Measurements from ENCODE around the gene SLC7A4. TPM values are rescaled to one million over a fixed set of nuclear protein-coding genes. Genes with fewer than 3 reads are reported as not detected.

Gene SLC7A4
- total RNA-seq, 1 donor from 2014 or later, result 1.5 TPM

DNA sequence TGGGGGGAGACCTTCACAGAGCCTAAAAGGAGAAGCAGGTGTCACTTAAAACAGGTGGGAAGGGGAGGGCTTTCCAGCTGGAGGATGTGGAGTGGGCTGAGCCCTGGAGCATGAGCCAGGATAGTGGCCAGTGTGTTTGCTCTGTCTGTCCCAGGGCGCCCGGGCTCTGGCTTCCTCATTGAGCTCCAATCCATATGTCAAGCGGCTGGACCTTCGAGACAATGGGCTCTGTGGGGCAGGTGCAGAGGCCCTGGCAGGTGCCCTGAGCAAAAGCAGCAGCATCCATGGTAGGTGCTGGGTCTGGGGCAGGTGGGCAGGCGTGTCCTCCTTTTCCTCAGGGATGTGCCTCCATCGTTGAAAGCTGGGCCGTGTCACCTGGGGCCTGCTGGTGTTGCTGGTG, 15.4 kb upstream of the SLC7A4 start:
- Histone ChIP-seq H3K36me3 (no peaks in the 10 kb centered on the region), H3K4me3 (no peak overlapping the region), H3K27me3 (no peaks in the 10 kb centered on the region), H3K4me1 (peaks cover 13% of the 10 kb centered on the region), H3K27ac (no peak overlapping the region), H3K9me3 (no peaks in the 10 kb centered on the region)
- TF ChIP-seq, protein P1, sequence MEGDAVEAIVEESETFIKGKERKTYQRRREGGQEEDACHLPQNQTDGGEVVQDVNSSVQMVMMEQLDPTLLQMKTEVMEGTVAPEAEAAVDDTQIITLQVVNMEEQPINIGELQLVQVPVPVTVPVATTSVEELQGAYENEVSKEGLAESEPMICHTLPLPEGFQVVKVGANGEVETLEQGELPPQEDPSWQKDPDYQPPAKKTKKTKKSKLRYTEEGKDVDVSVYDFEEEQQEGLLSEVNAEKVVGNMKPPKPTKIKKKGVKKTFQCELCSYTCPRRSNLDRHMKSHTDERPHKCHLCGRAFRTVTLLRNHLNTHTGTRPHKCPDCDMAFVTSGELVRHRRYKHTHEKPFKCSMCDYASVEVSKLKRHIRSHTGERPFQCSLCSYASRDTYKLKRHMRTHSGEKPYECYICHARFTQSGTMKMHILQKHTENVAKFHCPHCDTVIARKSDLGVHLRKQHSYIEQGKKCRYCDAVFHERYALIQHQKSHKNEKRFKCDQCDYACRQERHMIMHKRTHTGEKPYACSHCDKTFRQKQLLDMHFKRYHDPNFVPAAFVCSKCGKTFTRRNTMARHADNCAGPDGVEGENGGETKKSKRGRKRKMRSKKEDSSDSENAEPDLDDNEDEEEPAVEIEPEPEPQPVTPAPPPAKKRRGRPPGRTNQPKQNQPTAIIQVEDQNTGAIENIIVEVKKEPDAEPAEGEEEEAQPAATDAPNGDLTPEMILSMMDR (IDR thresholded peaks at IDR 0.05), result no peak
- intact Hi-C loops (cut with DNase I), result no loop called here
- ATAC-seq, result no peak
- no peak for DNase-seq

DNA sequence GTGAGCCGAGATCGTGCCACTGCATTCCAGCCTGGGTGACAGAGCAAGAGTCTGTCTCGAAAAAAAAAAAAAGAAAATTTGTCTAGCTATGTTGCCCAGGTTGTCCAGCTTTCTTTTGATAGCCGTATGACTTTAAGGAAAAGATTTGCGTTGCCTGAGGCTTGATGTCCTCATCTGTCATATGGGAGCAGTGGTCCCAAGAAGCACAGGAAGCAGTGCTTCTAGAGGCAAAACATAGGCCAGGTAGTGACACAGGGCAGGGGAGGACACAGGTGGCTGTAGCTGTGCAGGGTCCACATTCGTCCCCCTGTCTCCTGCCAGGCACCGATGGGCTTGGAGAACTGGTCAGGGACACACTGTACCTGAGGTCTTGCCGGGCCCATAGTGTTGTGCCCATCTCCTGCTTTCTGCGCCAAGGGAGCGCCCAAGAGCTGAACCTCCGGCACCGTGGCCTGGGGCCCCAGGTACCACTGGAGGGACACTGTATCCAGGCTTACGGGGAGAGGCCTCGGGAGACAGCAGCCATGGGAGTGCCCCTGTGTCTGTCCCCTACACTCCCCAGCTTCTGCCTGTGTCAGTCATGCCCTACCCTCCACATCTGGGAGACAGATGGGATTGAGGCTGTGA, 14.8 kb upstream of the SLC7A4 start:
- TF ChIP-seq, protein P1 (IDR thresholded peaks at IDR 0.05), result no peak
- no peak for ATAC-seq
- Histone ChIP-seq H3K4me1 (peaks cover 13% of the 10 kb centered on the region), H3K9me3 (no peaks in the 10 kb centered on the region), H3K4me3 (no peak overlapping the region), H3K27ac (no peak overlapping the region), H3K27me3 (no peaks in the 10 kb centered on the region), H3K36me3 (no peaks in the 10 kb centered on the region)
- no peak for DNase-seq
- intact Hi-C loops (cut with DNase I), result no loop called here

DNA sequence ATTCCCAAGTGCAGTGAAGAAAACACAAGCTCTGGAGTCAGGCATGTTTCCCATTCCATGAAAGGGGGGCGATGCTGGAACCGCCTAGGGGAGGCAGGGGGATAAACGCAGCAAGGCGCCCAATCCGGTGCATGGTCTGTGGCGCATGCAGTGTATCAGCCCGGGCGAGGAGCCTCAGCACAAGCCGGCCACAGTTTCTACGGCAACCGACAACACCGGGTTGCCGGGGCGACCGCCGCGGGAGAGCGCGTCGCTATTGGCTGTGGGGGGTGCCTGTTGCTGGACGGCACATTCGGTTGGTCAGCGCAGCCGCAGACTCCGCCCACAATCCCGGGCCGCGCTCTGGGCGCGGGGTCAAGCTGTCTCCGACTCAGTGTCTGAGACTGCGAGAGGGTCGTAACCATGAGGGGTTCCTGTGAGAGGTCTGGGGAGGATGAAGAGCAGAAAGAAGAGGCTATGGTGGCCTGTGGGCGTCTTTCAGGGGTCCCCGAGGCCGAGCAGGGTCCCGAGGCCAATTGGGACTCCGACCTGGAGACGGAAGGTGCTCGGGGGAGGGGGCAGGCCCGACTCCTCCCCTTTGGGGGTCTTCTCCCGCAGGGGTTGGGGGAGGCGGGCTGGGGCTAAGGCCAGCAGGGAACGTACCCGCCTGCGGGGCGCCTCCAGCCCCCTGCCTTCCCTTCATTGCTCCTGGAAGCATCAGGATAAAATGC, 13.4 kb upstream of the SLC7A4 start, which contains the start of gene LRRC74B:
Gene LRRC74B (plus strand): TSS at position 362 of the 710 bp plus-strand sequence. CDS start 41 bp downstream, at position 403.
- Histone ChIP-seq H3K4me3 (peak within 1 kb of the TSS; percentile 34), H3K27ac (peak within 1 kb of the TSS; percentile 36), H3K27me3 (no peaks in the 10 kb centered on the region), H3K4me1 (peaks cover 13% of the 10 kb centered on the region), H3K9me3 (no peaks in the 10 kb centered on the region), H3K36me3 (no peaks in the 10 kb centered on the region)
- DNase-seq, result peak; percentile 91
- TF ChIP-seq, protein P1 (IDR thresholded peaks at IDR 0.05), result no peak
- ATAC-seq, result peak; percentile 91
- intact Hi-C loops (cut with DNase I), result no loop called here

DNA sequence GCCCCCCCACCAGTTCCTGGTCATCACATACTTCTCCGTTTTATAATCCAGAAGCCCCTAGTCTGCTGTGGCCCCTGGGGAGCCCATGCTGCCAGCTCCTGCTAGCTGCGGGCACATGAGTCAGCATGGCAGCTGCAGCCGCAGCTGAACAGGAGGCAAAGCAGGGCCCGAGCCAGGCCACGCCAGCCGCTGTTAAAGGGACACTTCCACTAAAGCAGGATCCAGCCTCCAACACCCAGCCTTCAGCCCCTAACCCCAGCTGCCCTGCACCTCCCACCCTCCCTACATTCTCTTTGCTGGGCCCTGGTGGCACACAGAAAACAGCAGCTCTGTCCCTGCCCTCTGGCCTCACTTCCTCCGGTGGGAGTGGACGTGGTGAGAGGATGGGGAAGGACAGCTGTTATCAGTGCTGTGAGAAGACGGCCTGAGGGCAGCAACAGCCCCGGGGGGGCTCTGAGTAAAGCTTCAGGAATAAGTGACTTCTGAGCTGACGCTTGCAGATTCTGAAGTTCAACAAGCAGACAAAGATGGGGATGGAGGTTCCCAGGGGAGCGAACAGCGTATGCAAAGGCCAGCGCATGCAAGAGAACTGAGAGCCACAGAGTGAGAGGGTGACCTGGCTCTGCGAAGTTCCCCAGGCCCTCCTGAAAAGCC, 12.7 kb upstream of the SLC7A4 start:
- Histone ChIP-seq H3K27ac (peak overlapping the region; percentile 36), H3K9me3 (no peaks in the 10 kb centered on the region), H3K4me1 (peaks cover 13% of the 10 kb centered on the region), H3K36me3 (no peaks in the 10 kb centered on the region), H3K27me3 (no peaks in the 10 kb centered on the region), H3K4me3 (peak overlapping the region; percentile 34)
- ATAC-seq (peak; percentile 31), DNase-seq (peak; percentile 63)
- TF ChIP-seq, protein P1 (IDR thresholded peaks at IDR 0.05), result no peak
- intact Hi-C loops (cut with DNase I), result no loop called here

DNA sequence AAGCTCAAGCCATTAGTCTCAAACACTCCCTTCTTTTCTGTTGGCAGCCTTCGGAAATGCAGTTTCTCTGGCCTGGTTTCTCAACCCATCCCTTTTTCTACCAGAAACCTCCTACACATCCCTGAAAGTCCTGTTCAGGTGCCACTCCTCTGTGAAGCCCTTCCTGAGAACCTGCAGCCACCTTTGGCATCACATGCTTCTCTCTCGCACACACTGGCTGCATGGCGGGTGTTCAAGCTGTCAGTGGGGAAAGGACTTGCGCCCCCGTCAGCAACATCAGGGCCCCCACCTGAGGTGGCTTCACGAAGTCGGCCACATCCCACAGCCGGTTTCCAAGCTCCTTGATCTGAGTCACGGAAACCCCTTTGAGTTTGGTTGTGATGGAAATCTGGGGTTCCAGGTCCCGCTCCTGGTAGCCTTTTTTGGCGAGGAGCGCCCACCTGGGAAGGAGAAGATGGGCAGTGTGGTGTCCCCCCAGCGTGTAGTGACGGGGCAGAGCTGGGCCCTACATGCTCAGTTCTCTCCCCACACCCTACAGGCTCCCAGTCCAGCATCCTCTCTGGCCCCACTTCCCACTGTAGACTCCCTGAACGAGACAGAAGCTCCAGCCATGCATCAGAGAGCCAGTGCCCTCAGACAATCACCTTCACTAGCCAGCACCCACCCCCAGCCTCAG, 11.6 kb upstream of the SLC7A4 start:
- Histone ChIP-seq H3K4me1 (peaks cover 13% of the 10 kb centered on the region), H3K27me3 (no peaks in the 10 kb centered on the region), H3K9me3 (no peaks in the 10 kb centered on the region), H3K4me3 (no peak overlapping the region), H3K36me3 (no peaks in the 10 kb centered on the region), H3K27ac (no peak overlapping the region)
- no peak for ATAC-seq
- peak; percentile 32 for DNase-seq
- TF ChIP-seq, protein P1 (IDR thresholded peaks at IDR 0.05), result no peak
- intact Hi-C loops (cut with DNase I), result no loop called here
